Mucosa of gallbladder (tissue), 1 donor: ENCODE results near the gene RHBDD1. TPM values are rescaled to one million over a fixed set of nuclear protein-coding genes. Genes with fewer than 3 reads are reported as not detected.
"Not testable (repeated sequence)": the region's sequence is repeated elsewhere in the genome, so short reads cannot be mapped to it uniquely, and the experiment has no call there.

Source experiments
- DNase-seq: peaks from one replicate; pipeline ENCODE4 v3.0.0-alpha.2; 2020; ENCODE audit warnings: low spot score
- total RNA-seq: library from RNA; stranded (reverse); gene quantifications from one replicate; pipeline ENCODE4 v1.2.1, GENCODE V29; 2021
- donor health status: DM: no; HTN: no; CAD: no.

The RHBDD1 gene
- total RNA-seq, 1 donor from 2014 or later, result 36.7 TPM

- not testable (repeated sequence) for DNase-seq
These were observed 7.1 kb downstream of the RHBDD1 start for GRCh38 chr2:226843001-226843400.

DNA sequence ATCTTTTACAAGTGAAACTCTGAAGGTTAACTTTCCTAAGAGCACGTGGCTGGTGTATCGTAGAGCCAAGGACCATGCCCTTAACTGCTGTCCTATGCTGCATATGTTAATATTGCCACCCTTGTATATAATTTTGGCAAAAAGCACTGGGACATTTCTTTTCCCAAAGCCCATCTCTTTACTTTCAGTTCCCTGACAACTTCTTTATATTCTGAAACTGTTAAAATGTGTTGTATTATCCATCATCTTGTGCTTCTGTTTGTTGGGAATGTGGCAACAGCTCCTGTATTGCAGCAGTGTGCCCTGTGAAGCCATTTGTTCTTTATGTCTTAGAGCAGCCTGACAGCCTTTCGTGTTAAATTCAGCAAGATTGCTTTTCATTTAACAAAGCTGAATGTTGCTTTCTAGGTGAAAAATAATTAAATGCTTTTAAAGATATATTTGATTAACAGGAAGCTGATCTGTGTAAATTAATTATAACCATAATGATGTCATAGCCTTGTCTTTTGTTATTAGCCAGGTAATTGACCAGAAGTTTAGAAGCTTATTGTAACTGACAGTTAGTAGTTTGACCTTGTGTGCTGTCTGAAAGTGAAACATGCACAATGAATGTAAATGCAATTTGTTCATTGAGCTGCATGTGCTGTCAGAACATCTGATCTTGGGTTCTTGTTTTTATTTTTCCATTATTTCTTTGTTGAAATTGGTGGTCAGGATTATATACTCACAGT lies 9.7 kb downstream of the RHBDD1 start:
- DNase-seq, result no peak

- DNase-seq, result no peak
These were observed 11.2 kb downstream of the RHBDD1 start for GRCh38 chr2:226847090-226847489.

DNA sequence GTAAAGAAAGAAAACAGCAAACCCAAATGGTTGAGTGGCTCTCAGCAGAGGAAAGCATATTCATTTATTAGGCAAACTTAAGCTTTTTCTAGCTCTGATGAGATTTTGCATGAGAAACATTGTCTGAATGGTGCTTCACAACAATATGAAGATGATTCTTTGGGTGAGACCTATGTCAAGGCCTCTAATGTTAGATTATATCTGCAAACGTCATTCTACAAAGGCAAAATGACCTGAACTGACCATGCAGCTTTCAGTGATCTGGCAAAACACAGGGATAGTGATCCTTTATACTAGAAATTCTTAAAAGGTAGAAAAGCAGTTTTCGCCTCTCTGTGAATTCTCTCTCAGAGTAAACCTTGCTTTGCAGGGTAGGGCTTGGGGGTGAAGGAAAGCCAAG lies 11.7 kb downstream of the RHBDD1 start:
- no peak for DNase-seq

DNA sequence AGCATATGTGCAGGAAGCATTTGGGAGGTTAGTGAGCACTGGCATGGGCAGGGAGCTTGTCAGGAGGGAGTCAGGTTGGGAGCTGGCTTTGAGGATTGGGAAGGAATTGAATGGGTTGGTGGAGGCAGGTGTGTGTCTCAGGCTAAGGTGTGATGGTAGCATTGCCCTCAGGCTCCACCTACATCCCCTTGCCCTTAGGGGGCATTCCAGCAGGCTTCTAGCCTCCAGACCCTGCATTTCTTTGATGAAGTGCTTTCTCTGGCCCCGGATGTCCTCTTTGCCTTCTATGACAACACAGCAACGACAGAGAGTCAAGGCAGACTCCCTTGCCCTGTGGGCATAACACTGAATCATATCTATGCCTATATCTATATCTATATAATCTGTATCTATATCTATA lies 13.5 kb downstream of the RHBDD1 start:
- no peak for DNase-seq

- no peak for DNase-seq
These were observed 14.2 kb downstream of the RHBDD1 start for GRCh38 chr2:226850024-226850423.

- DNase-seq, result no peak
These were observed 19.9 kb downstream of the RHBDD1 start for GRCh38 chr2:226855787-226856186.

- no peak for DNase-seq
These were observed 24.2 kb downstream of the RHBDD1 start for GRCh38 chr2:226860087-226860486.

- no peak for DNase-seq
These were observed 26.8 kb downstream of the RHBDD1 start for GRCh38 chr2:226862623-226863022.

DNA sequence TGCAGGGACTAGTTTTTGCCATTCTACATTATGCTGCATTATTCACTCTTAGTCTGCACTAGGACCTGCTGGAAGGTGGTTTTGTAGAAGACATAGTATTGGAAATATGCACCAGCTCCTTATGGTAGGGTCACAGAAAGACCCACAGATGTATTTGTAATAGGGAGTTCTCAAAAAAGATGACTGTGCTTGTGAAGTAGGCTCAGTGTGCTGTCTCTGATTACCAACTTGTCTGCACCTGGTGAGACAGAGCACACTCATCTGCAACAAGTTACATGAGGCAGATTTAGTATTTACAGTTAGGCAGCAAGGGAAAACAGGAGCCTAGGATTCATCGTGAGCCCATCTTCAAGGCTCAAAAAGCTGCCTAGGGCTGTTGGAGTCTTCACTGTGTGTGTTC lies 29.4 kb downstream of the RHBDD1 start:
- DNase-seq, result no peak

- DNase-seq, result no peak
These were observed 29.9 kb downstream of the RHBDD1 start for GRCh38 chr2:226865710-226866109.

- no peak for DNase-seq
These were observed 32.7 kb downstream of the RHBDD1 start for GRCh38 chr2:226868331-226869162.

- no peak for DNase-seq
These were observed 33.5 kb downstream of the RHBDD1 start for GRCh38 chr2:226869371-226869770.

DNA sequence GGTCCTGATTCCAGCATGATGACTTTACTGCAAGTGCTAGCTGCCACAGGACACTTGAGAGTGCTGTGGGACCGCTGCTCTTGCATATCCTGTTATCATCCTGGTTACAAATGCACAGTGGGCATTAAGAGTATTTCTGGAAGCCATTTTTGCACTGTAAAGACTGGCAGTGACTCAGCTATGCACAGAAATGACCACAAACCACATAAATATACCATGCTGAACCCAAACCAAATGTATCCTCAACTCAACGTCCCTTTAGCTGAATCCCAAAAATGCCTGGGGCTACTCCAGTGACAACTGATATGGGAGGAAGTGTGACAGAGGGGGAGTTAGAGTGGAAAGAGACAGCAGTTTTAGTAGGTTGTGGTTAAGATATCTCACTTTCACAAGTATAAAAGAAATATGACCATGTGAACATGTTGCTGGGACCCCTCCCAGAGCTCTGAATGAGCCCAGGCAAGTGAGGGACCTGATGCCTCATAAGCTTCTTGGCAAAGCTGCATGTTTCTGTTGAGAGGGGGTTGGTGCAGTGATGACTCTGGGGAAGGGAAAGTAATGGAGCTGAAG lies 37.3 kb downstream of the RHBDD1 start:
- DNase-seq, result no peak

DNA sequence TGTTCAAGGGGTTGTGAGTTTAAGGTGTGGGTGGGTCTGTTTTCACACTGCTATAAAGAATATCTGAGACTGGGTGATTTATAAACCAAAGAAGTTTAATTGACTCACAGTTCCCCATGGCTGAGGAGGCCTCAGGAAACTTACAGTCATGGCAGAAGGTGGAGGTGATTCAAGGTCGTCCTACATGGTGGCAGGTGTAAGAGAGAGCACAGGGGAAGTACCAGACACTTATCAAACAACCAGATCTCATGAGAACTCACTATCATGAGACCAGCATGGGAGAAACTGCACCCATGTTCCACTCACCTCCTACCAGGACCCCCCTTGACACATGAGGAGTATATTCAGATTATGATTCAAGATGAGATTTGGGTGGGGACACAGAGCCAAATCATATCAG lies 38.0 kb downstream of the RHBDD1 start:
- DNase-seq, result no peak

- DNase-seq, result no peak
These were observed 38.9 kb downstream of the RHBDD1 start for GRCh38 chr2:226874749-226875148.

DNA sequence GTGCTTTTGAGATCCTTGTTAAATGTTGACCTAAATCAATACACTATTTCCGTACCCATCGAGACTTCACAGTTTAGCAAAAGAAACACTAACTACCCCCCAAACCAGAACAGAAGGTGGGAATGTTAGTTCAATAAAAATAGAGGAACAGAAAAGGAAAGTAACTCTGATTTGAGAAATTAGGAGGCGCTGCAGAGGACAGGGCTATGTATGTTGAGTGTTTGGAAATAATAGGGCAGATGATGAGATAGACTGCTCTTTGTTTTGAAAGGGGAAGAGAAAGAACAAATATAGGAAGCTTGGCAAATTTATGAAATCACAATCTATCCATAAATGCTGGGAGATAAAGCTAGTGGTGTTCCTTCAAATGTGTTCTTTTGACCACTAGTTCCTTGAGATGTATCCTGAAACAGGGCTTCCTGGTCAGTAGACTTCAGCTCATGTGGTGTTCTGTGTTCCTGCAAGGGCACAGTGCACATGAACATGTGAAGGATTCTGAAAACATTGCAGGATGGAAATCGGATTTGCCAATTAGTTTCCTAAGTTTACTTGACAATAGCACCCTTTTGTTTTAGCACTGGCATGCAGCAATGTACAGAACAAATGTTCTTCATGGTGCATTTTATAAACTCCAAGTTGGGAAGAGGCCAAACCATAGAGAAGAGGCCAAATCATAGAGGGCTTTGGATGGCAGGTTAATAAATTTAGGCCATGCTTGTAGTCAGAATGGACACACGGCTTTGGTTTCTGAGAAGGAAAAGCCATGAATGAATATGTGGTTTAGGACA lies 39.8 kb downstream of the RHBDD1 start:
- no peak for DNase-seq

- DNase-seq, result no peak
These were observed 41.6 kb downstream of the RHBDD1 start for GRCh38 chr2:226877491-226877890.

- DNase-seq, result no peak
These were observed 45.4 kb downstream of the RHBDD1 start for GRCh38 chr2:226881287-226881686.

DNA sequence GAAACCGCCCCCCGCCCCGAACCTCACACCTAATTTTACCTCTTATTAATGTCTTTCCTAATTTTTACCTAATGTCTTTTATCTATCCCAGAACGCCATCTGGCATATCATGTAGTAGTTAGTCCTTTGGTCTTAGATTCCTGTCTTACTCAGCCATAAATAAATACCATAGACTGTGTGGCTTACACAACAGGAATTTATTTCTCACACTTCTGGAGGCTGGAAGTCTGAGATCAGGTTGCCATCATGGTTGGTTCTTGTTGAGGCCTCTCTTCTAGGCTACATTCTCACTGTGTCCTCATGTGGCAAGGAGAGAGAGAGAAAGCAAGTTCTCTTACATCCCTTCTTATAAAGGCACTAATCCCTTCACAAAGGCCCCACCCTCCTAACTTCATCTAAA lies 46.8 kb downstream of the RHBDD1 start:
- DNase-seq, result no peak

DNA sequence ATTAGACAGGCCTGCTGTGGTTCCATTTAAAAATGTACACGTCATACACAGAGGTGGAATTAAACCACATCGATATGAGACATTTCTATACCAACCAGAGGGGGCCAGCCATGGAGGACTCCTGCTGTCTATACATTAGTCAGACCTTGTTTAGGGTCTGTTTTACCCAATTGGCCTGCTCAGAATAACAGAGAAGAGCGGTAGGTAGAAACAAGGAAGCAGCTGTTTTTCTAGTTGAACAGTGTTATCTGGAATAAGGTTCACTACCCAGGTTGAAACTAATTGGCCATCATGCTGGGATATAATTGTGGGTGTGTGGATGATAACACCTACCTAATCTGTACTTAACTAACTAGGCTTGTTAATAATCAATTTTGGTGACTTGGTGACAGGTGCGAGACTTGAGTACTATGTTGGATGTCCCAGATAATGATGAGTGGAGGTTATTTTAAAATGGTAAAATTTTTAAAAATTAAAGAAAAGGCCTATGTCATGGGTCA lies 47.5 kb downstream of the RHBDD1 start:
- DNase-seq, result no peak

GRCh38 chr2:226884166-226884565 lies 48.3 kb downstream of the RHBDD1 start:
- no peak for DNase-seq
